Neural progenitor cell (in vitro differentiated cells): ENCODE data around the gene SUPT3H. TPM values are rescaled to one million over a fixed set of nuclear protein-coding genes. Genes with fewer than 3 reads are reported as not detected.

Source experiments
- DNase-seq: peaks from one replicate; pipeline ENCODE4 v3.0.0-alpha.2; 2016; ENCODE audit warnings: low spot score
- H2AFZ ChIP-seq: fragments of 200-600 bp; sonication (generic); replicated peaks from 2 replicates; pipeline ENCODE4 v1.6.1; 2016; ENCODE audit warnings: antibody characterized with exemption
- H3F3A ChIP-seq: fragments of 200-600 bp; sonication (generic); 2 replicates; pipeline ENCODE4 v1.6.1; 2016; ENCODE audit warnings: antibody characterized with exemption, low read depth
- H3K27ac ChIP-seq: fragments of 200-600 bp; sonication (generic); 2 replicates; pipeline ENCODE4 v1.5.1; 2016; ENCODE audit warnings: mild to moderate bottlenecking
- H3K27me3 ChIP-seq: fragments of 200-600 bp; sonication (generic); 2 replicates; pipeline ENCODE4 v1.6.1; 2016; ENCODE audit warnings: mild to moderate bottlenecking, moderate library complexity
- H3K36me3 ChIP-seq: fragments of 200-600 bp; sonication (generic); 2 replicates; pipeline ENCODE4 v1.5.1; 2016
- H3K4me1 ChIP-seq: fragments of 200-600 bp; sonication (generic); 2 replicates; pipeline ENCODE4 v1.6.1; 2016; ENCODE audit warnings: mixed run types
- H3K4me2 ChIP-seq: fragments of 200-600 bp; sonication (generic); 2 replicates; pipeline ENCODE4 v1.6.1; 2016
- H3K4me3 ChIP-seq: fragments of 200-600 bp; sonication (generic); 2 replicates; pipeline ENCODE4 v1.5.1; 2016
- H3K79me2 ChIP-seq: fragments of 200-600 bp; sonication (generic); 2 replicates; pipeline ENCODE4 v1.6.1; 2016; ENCODE audit warnings: low read depth
- H3K9ac ChIP-seq: fragments of 200-600 bp; sonication (generic); 2 replicates; pipeline ENCODE4 v1.6.1; 2016
- H3K9me3 ChIP-seq: fragments of 200-600 bp; sonication (generic); 2 replicates; pipeline ENCODE4 v1.5.1; 2016; ENCODE audit warnings: low read depth
- H4K20me1 ChIP-seq: fragments of 200-600 bp; sonication (generic); 2 replicates; pipeline ENCODE4 v1.6.1; 2016; ENCODE audit warnings: low read depth
- H3K27ac Mint-ChIP-seq: 3 replicates; pipeline ENCODE4 v1.8.0; 2021; ENCODE audit warnings: mixed read lengths
- H3K27me3 Mint-ChIP-seq: 2 replicates; pipeline ENCODE4 v1.8.0; 2022; ENCODE audit warnings: low read depth, mild to moderate bottlenecking, inconsistent platforms, moderate library complexity, mixed read lengths; ENCODE audit not compliant: insufficient read depth
- H3K36me3 Mint-ChIP-seq: 3 replicates; pipeline ENCODE4 v1.8.0; 2021; ENCODE audit warnings: mixed read lengths
- H3K4me1 Mint-ChIP-seq: 3 replicates; pipeline ENCODE4 v1.8.0; 2021; ENCODE audit warnings: mixed read lengths
- H3K4me3 Mint-ChIP-seq: 3 replicates; pipeline ENCODE4 v1.8.0; 2021; ENCODE audit warnings: mild to moderate bottlenecking, moderate library complexity, mixed read lengths
- H3K9me3 Mint-ChIP-seq: 3 replicates; pipeline ENCODE4 v1.8.0; 2020; ENCODE audit warnings: mixed read lengths
- EZH2 ChIP-seq: fragments of 200-600 bp; sonication (generic); IDR thresholded peaks from 2 replicates; pipeline ENCODE4 v1.6.1; 2017; ENCODE audit warnings: antibody characterized with exemption, mild to moderate bottlenecking, moderate library complexity
- EZH2phosphoT487 ChIP-seq: fragments of 200-600 bp; sonication (generic); IDR thresholded peaks from 2 replicates; pipeline ENCODE4 v1.6.1; 2017; ENCODE audit warnings: antibody characterized with exemption
- total RNA-seq: library from RNA; depleted of rRNA; stranded (reverse); fragments of >200 nt; gene quantifications from 2 replicates; pipeline ENCODE4 v1.2.3, GENCODE V29; 2015; ENCODE audit warnings: low replicate concordance
- TF ChIP-seq, protein P1 (sequence below): fragments of 200-600 bp; sonication (generic); IDR thresholded peaks from 2 replicates; pipeline ENCODE4 v1.5.1; 2017; ENCODE audit warnings: antibody characterized with exemption, mild to moderate bottlenecking

The SUPT3H gene
- total RNA-seq, 1 donor from 2014 or later, result 16.3 TPM

DNA sequence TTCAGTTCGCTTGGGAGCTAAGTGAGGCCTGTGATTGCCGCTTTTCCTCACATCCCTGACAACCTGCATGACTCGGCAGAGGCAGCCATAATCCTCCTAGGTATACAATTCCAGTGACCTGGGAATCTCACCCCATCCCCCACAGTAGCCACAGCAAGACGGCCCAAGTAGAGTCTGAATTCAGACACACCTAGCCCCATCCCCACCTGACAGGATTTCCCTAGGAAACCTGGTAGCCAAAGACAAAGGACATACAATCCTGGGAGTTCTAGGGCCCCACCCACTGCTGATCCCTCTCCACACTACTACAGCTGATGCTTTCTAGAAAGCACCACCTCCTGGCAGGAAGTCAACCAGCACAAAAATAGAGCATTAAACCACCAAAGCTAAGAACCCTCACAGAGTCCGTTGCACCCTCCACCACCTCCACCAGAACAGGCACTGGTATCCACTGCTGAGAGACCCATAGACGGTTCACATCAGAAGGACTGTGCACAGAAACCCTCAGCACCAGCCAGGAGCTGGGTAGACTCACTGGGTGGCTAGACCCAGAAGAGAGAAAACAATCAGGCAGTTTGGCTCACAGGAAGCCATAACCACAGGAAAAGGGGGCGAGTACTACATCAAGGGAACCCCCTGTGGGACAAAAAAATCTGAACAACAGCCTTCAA is 67.5 kb downstream of the SUPT3H start:
- Histone ChIP-seq H2AFZ (no peak overlapping the region), H3K79me2 (peaks cover 4% of the 10 kb centered on the region), H3K27ac (no peak overlapping the region), H3K27me3 (no peaks in the 10 kb centered on the region), H3K9ac (no peak overlapping the region), H4K20me1 (no peaks in the 10 kb centered on the region), H3F3A (no peaks in the 10 kb centered on the region), H3K4me2 (no peak overlapping the region), H3K4me3 (no peak overlapping the region), H3K36me3 (no peaks in the 10 kb centered on the region), H3K4me1 (no peaks in the 10 kb centered on the region), H3K9me3 (peaks cover 11% of the 10 kb centered on the region)
- Mint-ChIP-seq H3K36me3 (peaks cover 26% of the 10 kb centered on the region), H3K4me3 (no peak overlapping the region), H3K27me3 (peaks cover 8% of the 10 kb centered on the region), H3K9me3 (peaks cover 32% of the 10 kb centered on the region), H3K27ac (no peak overlapping the region), H3K4me1 (no peaks in the 10 kb centered on the region)
- TF ChIP-seq, protein P1, sequence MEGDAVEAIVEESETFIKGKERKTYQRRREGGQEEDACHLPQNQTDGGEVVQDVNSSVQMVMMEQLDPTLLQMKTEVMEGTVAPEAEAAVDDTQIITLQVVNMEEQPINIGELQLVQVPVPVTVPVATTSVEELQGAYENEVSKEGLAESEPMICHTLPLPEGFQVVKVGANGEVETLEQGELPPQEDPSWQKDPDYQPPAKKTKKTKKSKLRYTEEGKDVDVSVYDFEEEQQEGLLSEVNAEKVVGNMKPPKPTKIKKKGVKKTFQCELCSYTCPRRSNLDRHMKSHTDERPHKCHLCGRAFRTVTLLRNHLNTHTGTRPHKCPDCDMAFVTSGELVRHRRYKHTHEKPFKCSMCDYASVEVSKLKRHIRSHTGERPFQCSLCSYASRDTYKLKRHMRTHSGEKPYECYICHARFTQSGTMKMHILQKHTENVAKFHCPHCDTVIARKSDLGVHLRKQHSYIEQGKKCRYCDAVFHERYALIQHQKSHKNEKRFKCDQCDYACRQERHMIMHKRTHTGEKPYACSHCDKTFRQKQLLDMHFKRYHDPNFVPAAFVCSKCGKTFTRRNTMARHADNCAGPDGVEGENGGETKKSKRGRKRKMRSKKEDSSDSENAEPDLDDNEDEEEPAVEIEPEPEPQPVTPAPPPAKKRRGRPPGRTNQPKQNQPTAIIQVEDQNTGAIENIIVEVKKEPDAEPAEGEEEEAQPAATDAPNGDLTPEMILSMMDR, result no peak
- TF ChIP-seq EZH2, result no peak
- no peak for TF ChIP-seq EZH2phosphoT487
- DNase-seq, result no peak

- no peak for TF ChIP-seq EZH2phosphoT487
- TF ChIP-seq, protein P1, result no peak
- TF ChIP-seq EZH2, result no peak
- Histone ChIP-seq H3K4me2 (no peak overlapping the region), H3K4me1 (peaks cover 7% of the 10 kb centered on the region), H3K4me3 (no peak overlapping the region), H3K27ac (no peak overlapping the region), H3K36me3 (no peaks in the 10 kb centered on the region), H3K27me3 (no peaks in the 10 kb centered on the region), H3F3A (no peaks in the 10 kb centered on the region), H3K79me2 (no peaks in the 10 kb centered on the region), H3K9me3 (peaks cover 11% of the 10 kb centered on the region), H2AFZ (no peak overlapping the region), H4K20me1 (no peaks in the 10 kb centered on the region), H3K9ac (no peak overlapping the region)
- no peak for DNase-seq
- no peak overlapping the region for H3K27ac Mint-ChIP-seq
- H3K36me3 Mint-ChIP-seq, result peaks cover 16% of the 10 kb centered on the region
- peaks cover 28% of the 10 kb centered on the region for H3K9me3 Mint-ChIP-seq
- H3K4me3 Mint-ChIP-seq, result no peak overlapping the region
- peaks cover 8% of the 10 kb centered on the region for H3K27me3 Mint-ChIP-seq
- no peaks in the 10 kb centered on the region for H3K4me1 Mint-ChIP-seq
These were observed 72.2 kb downstream of the SUPT3H start for GRCh38 chr6:45305546-45305945.

GRCh38 chr6:45302832-45303231 is 74.9 kb downstream of the SUPT3H start:
- Histone ChIP-seq H3K4me2 (no peak overlapping the region), H3K79me2 (no peaks in the 10 kb centered on the region), H3K27ac (no peak overlapping the region), H3K36me3 (no peaks in the 10 kb centered on the region), H2AFZ (no peak overlapping the region), H4K20me1 (no peaks in the 10 kb centered on the region), H3F3A (no peaks in the 10 kb centered on the region), H3K9ac (no peak overlapping the region), H3K4me1 (peaks cover 7% of the 10 kb centered on the region), H3K9me3 (peaks cover 3% of the 10 kb centered on the region), H3K4me3 (no peak overlapping the region), H3K27me3 (no peaks in the 10 kb centered on the region)
- Mint-ChIP-seq H3K27me3 (peaks cover 6% of the 10 kb centered on the region), H3K4me1 (no peaks in the 10 kb centered on the region), H3K4me3 (no peak overlapping the region), H3K27ac (no peak overlapping the region), H3K36me3 (peaks cover 9% of the 10 kb centered on the region), H3K9me3 (peaks cover 19% of the 10 kb centered on the region)
- TF ChIP-seq, protein P1, result no peak
- TF ChIP-seq EZH2phosphoT487 (no peak), EZH2 (no peak)
- no peak for DNase-seq
